ENCODE results near the gene ENGASE.

The ENGASE gene, protein sequence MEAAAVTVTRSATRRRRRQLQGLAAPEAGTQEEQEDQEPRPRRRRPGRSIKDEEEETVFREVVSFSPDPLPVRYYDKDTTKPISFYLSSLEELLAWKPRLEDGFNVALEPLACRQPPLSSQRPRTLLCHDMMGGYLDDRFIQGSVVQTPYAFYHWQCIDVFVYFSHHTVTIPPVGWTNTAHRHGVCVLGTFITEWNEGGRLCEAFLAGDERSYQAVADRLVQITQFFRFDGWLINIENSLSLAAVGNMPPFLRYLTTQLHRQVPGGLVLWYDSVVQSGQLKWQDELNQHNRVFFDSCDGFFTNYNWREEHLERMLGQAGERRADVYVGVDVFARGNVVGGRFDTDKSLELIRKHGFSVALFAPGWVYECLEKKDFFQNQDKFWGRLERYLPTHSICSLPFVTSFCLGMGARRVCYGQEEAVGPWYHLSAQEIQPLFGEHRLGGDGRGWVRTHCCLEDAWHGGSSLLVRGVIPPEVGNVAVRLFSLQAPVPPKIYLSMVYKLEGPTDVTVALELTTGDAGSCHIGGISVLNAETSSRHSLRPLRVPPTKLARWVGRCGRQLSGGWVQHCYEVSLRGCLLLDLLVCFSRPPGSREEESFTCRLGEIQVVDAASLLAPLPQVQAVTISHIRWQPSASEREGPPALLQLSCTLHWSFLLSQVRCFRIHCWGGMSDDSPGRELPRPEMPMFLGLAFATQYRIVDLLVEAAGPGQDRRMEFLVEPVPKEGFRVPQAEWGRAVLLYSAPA

DNA sequence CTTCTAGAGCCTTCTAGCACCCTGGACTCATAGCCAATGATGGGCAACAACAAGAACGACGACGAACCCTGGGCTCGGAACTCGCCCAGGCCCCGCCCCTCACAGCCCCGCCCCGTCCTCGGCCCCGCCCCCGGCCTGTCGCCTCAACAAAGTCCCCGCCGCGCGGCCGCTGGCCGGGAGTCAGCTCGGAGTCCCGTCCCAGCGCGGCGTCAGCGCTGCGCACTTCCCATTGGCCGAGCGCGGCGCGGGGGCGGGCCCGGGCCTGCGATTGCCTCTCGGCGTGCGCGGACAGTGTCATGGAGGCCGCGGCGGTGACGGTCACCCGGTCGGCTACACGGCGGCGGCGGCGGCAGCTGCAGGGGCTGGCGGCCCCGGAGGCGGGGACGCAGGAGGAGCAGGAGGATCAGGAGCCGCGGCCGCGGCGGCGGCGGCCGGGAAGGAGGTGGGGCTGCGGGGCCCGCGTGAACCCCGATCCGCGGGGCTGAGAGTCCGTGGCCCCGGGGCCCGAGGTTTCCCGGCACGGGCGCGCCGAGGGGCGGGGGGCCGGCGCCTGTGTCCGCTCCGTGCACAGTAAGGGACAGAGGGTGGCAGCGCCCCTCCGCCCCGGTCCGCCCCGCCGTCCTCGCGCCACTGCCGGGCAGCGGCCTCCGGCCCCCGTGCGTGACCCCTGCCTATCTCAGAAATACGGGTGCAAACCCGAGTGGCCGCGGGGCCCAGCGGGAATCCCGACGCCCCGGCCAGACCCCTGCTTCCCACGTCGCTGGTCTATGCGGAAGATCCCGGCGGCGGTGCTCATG is at the start of gene ENGASE:
ENGASE (plus strand) TSS at position 176 of the 797 bp plus-strand sequence; CDS start at position 297, 121 bp downstream.
- H3K4me3 ChIP-seq (ENCODE audit: low read depth, low read length): peak within 1 kb of the TSS; percentile 74
- H3K9me3 ChIP-seq (ENCODE audit: control insufficient read depth, low read length): no peaks in the 10 kb centered on the region
- peak within 1 kb of the TSS; percentile 93 for H3K4me2 ChIP-seq (ENCODE audit: low read length)
- peak within 1 kb of the TSS; percentile 46 for H3K9ac ChIP-seq
- no peaks in the 10 kb centered on the region for H3K36me3 ChIP-seq (ENCODE audit: control insufficient read depth, insufficient read depth, low read length)
- H3K27ac ChIP-seq: peak within 1 kb of the TSS; percentile 79
- peak within 1 kb of the TSS; percentile 93 for H2AFZ ChIP-seq
- TF ChIP-seq, protein P1, sequence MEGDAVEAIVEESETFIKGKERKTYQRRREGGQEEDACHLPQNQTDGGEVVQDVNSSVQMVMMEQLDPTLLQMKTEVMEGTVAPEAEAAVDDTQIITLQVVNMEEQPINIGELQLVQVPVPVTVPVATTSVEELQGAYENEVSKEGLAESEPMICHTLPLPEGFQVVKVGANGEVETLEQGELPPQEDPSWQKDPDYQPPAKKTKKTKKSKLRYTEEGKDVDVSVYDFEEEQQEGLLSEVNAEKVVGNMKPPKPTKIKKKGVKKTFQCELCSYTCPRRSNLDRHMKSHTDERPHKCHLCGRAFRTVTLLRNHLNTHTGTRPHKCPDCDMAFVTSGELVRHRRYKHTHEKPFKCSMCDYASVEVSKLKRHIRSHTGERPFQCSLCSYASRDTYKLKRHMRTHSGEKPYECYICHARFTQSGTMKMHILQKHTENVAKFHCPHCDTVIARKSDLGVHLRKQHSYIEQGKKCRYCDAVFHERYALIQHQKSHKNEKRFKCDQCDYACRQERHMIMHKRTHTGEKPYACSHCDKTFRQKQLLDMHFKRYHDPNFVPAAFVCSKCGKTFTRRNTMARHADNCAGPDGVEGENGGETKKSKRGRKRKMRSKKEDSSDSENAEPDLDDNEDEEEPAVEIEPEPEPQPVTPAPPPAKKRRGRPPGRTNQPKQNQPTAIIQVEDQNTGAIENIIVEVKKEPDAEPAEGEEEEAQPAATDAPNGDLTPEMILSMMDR (IDR thresholded peaks at IDR 0.05): no peak
- H3K27me3 ChIP-seq (ENCODE audit: control insufficient read depth, insufficient read depth, low read length): no peaks in the 10 kb centered on the region
- peaks cover 4% of the 10 kb centered on the region for H3K4me1 ChIP-seq
- no peaks in the 10 kb centered on the region for H3K79me2 ChIP-seq

DNA sequence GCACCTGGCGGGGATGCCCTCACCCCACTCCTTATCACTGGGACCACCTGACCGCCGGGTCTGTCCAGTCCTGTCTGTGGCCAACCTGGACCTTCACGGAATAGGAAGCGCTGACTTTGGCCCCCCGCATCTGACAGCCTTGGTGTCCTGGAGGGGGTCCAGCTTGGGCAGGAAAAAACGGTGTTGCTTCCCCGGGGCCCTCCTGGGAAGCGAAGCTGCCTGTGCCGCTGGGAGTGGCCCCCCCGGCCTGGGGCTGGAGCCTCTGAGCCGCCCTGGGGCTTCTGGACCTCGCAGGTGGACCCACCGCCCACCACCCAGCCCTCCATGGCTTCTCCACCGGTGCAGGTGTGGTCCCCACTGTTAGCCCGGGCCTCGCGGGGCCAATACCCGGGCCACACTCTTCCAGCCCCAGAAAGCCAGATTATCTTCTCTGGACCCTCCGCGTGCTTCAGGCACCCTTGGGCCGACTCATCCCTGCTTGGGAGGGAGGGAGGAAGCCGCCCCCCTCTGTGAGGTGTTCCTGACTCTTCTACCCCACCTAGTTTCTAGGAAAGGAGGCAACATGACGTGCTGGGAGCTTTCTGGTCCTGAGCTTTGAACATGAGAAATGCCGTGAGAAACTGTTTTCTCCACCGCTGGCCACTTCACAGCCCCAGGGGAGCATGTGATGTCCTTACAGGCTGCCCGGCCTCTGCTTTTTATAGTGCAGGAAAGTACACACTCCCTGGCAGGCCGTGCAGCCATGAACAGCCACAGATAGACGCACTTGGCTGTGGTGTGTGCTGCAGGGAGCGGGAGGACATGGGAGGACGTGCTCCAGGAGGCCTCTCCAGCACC is 49.5 kb upstream of the ENGASE start:
- Histone ChIP-seq H3K9me3 (ENCODE audit: control insufficient read depth, low read length) (no peaks in the 10 kb centered on the region), H3K9ac (no peak overlapping the region), H3K79me2 (no peaks in the 10 kb centered on the region), H2AFZ (peak overlapping the region; percentile 84), H3K36me3 (ENCODE audit: control insufficient read depth, insufficient read depth, low read length) (no peaks in the 10 kb centered on the region), H3K27ac (peak overlapping the region; percentile 74), H3K4me3 (ENCODE audit: low read depth, low read length) (peak overlapping the region; percentile 66), H3K4me2 (ENCODE audit: low read length) (peak overlapping the region; percentile 60), H3K27me3 (ENCODE audit: control insufficient read depth, insufficient read depth, low read length) (no peaks in the 10 kb centered on the region), H3K4me1 (peaks cover 41% of the 10 kb centered on the region)
- TF ChIP-seq, protein P1 (IDR thresholded peaks at IDR 0.05): no peak

DNA sequence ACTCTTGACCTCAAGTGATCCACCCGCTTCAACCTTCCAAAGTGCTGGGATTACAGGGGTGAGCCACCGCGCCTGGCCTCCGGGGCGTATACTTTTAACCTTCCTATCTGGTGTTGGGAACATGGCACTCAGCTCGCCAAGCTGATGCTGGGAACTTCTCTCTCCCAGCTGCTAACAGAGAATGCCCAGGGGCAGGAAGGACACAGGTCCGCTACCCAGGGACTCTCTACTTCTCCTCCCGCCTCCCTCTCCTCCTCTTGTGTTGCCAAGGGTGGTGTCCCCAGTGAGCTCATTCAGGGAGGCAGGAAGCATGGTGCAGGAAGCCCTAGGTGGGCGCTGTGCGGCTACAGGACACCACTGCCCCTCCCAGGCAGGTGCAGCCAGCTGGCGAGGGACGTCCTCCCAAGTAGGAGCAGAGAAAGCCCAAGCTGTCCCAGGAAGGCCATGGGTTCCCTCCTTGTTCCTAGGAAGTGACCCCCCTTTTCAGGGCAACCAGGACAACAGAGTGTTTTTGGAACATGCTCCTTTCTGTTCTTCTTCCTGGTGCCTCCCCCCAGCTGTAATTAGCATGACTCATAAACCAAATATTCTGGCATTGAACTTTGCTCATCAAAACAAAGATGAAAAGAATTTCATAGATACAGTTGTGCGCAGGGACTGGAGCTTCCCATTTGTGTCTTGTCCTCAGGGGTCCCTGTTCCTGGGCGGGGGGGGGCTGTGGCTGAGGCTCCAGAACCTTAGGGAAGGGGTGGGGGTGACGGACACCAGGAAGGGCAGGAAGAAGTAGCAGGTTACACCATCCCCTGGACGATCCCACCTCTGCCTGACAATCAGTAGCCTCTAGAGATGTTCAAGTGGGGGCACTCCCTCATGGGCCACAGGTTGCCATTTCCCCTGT is 48.0 kb upstream of the ENGASE start:
- peak overlapping the region; percentile 70 for H3K4me3 ChIP-seq (ENCODE audit: low read depth, low read length)
- H3K4me1 ChIP-seq: peaks cover 38% of the 10 kb centered on the region
- H3K4me2 ChIP-seq (ENCODE audit: low read length): peak overlapping the region; percentile 60
- no peak overlapping the region for H3K9ac ChIP-seq
- H2AFZ ChIP-seq: peak overlapping the region; percentile 68
- TF ChIP-seq, protein P1 (IDR thresholded peaks at IDR 0.05): no peak
- no peaks in the 10 kb centered on the region for H3K9me3 ChIP-seq (ENCODE audit: control insufficient read depth, low read length)
- no peaks in the 10 kb centered on the region for H3K36me3 ChIP-seq (ENCODE audit: control insufficient read depth, insufficient read depth, low read length)
- H3K27me3 ChIP-seq (ENCODE audit: control insufficient read depth, insufficient read depth, low read length): no peaks in the 10 kb centered on the region
- H3K79me2 ChIP-seq: no peaks in the 10 kb centered on the region
- peak overlapping the region; percentile 97 for H3K27ac ChIP-seq
